Measurements from ENCODE around the gene AGTR1.

DNA sequence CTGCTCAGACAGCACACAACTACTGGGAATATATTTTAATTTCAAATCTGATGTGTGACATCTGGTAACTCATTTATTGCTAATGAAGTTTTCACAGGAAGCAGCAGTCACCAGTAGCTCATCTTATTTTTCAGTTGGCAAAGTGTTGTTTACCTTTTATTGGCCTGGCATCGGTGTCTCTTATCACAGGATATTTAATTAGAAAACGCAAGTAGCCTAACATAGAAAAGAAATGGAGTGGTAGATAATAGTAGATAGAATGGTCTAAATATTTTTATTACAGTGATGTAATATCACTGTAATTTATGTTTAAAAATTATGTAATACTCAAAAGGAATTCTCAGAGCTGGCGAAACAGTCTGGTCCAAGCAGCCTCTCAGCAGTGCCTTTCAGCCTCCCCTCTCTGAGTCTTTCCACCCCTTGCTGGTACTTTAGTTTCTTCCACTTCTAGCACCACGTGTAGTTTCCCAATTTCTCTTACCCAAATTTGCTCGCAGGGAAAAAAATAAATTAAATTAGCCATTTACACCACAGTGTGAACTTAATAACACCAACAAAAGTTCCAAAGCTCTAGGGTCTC lies 31.9 kb downstream of the AGTR1 start:
- TF ChIP-seq POLR2A (IDR thresholded peaks at IDR 0.05): no peak
- TF ChIP-seq, protein P1, sequence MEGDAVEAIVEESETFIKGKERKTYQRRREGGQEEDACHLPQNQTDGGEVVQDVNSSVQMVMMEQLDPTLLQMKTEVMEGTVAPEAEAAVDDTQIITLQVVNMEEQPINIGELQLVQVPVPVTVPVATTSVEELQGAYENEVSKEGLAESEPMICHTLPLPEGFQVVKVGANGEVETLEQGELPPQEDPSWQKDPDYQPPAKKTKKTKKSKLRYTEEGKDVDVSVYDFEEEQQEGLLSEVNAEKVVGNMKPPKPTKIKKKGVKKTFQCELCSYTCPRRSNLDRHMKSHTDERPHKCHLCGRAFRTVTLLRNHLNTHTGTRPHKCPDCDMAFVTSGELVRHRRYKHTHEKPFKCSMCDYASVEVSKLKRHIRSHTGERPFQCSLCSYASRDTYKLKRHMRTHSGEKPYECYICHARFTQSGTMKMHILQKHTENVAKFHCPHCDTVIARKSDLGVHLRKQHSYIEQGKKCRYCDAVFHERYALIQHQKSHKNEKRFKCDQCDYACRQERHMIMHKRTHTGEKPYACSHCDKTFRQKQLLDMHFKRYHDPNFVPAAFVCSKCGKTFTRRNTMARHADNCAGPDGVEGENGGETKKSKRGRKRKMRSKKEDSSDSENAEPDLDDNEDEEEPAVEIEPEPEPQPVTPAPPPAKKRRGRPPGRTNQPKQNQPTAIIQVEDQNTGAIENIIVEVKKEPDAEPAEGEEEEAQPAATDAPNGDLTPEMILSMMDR (IDR thresholded peaks at IDR 0.05 in 8 of 11, conservative IDR thresholded peaks at IDR 0.05 in 3 of 11): no peak
- no peak for TF ChIP-seq POLR2AphosphoS5 (IDR thresholded peaks at IDR 0.05)
